Spleen (tissue), 11 donors: Measurements from ENCODE around the gene DCAKD. TPM values are rescaled to one million over a fixed set of nuclear protein-coding genes. Genes with fewer than 3 reads are reported as not detected.

Source experiments
- DNase-seq: peaks from one replicate; pipeline ENCODE4 v3.0.0-alpha.2; 2020
- H3K27ac ChIP-seq, 8 donors: fragments of 200-600 bp; sonication (generic) in 7 of 8; 1 replicate in 4 of 8; 2 replicates in 4 of 8; pipeline versions ENCODE4 v1.5.0 to v1.8.0; 2016 to 2021; ENCODE audit warnings: inconsistent platforms in 4 of 8, mild to moderate bottlenecking in 4 of 8, moderate library complexity in 1 of 8
- H3K27me3 ChIP-seq, 7 donors: fragments of 200-600 bp; sonication (generic) in 6 of 7; replicated peaks in 1 of 7; 1 replicate in 4 of 7; 2 replicates in 3 of 7; pipeline versions ENCODE4 v1.5.0 to v1.8.0; 2016 to 2021; ENCODE audit warnings: inconsistent platforms in 3 of 7, mild to moderate bottlenecking in 1 of 7
- H3K36me3 ChIP-seq, 6 donors: fragments of 200-600 bp; sonication (generic) in 5 of 6; 1 replicate in 4 of 6; 2 replicates in 2 of 6; pipeline versions ENCODE4 v1.5.0 to v1.8.0; 2016 to 2021; ENCODE audit warnings: inconsistent platforms in 2 of 6
- H3K4me1 ChIP-seq, 6 donors: fragments of 200-600 bp; sonication (generic) in 5 of 6; 1 replicate in 3 of 6; 2 replicates in 3 of 6; pipeline versions ENCODE4 v1.5.0 to v1.8.0; 2016 to 2021; ENCODE audit warnings: inconsistent platforms in 3 of 6
- H3K4me3 ChIP-seq, 8 donors: fragments of 200-600 bp; sonication (generic) in 7 of 8; 1 replicate in 4 of 8; 2 replicates in 4 of 8; pipeline versions ENCODE4 v1.5.0 to v1.8.0; 2016 to 2021; ENCODE audit warnings: inconsistent platforms in 4 of 8, mild to moderate bottlenecking in 4 of 8, moderate library complexity in 2 of 8
- H3K9me3 ChIP-seq, 8 donors: fragments of 200-600 bp; sonication (generic) in 7 of 8; 1 replicate in 4 of 8; 2 replicates in 4 of 8; pipeline versions ENCODE4 v1.5.0 to v1.8.0; 2016 to 2021; ENCODE audit warnings: inconsistent platforms in 4 of 8
- CTCF ChIP-seq, 11 experiments: fragments of 200-600 bp in 7 of 11; fragments of 450-650 bp in 4 of 11; sonication (generic) in 4 of 11; IDR thresholded peaks in 8 of 11; conservative IDR thresholded peaks in 3 of 11; 1 replicate in 7 of 11; 2 replicates in 4 of 11; pipeline versions ENCODE4 v1.4.0 to v1.8.0; 2016 to 2021; ENCODE audit warnings: antibody characterized with exemption in 11 of 11, inconsistent platforms in 4 of 11, mild to moderate bottlenecking in 1 of 11
- POLR2A ChIP-seq, 3 donors: fragments of 450-650 bp; IDR thresholded peaks; one replicate each; pipeline ENCODE4 v1.5.1; 2017; ENCODE audit warnings: antibody characterized with exemption in 3 of 3, mild to moderate bottlenecking in 1 of 3
- POLR2AphosphoS5 ChIP-seq, 3 donors: sonication (generic); formaldehyde crosslinking; IDR thresholded peaks; one replicate each; pipeline ENCODE4 v1.5.1; 2017; ENCODE audit warnings: antibody characterized with exemption in 3 of 3
- WGBS, 5 donors: extraction: QIAGEN DNeasy Blood & Tissue Kit in 3 of 5; methylation state at CpG; one replicate each; pipeline versions ENCODE4 v1.1.5 to v1.1.7; 2013 to 2018; 5-methylcytosine and 5-hydroxymethylcytosine counted together
- intact Hi-C: fragments of 100-400 bp; cut with DNase I; formaldehyde crosslinking; loops from one replicate; pipeline ENCODE4 v1.15.0; 2023; ENCODE audit warnings: low total_unique reads
- polyA plus RNA-seq, 3 donors: library from polyadenylated mRNA; stranded (reverse); fragments of 200-250 nt; gene quantifications; one replicate each; pipeline ENCODE4 v1.2.1, GENCODE V29; 2013
- total RNA-seq, 7 donors: library from RNA; depleted of rRNA in 3 of 7; stranded (reverse); fragments of >200 nt in 3 of 7; fragmentation: NEBNext Ultra II Directional in 4 of 7; extraction: Animal tissue kit (Norgen Biotek cat#: 25700) in 4 of 7; gene quantifications; one replicate each; pipeline versions ENCODE4 v1.1.0 to v1.2.1, GENCODE V29; 2016 to 2021
- donor health status: healthy with polysubstance abuse.
- donor health status: DM: no; HTN: no; CAD: no; lungs with moderate emphysema.
- donor health status: DM: no; HTN: no; CAD: no.
- donor health status: Bipolar disorder and iron deficiency.
- donor health status: healthy.
- donor health status: DM: no; HTN: no; CAD: no.
- donor health status: DM: yes; HTN: yes; CAD: no.

Gene DCAKD
- total and polyA plus RNA-seq, 10 donors = 7.2 to 23.7 (median 19.3) TPM

DNA sequence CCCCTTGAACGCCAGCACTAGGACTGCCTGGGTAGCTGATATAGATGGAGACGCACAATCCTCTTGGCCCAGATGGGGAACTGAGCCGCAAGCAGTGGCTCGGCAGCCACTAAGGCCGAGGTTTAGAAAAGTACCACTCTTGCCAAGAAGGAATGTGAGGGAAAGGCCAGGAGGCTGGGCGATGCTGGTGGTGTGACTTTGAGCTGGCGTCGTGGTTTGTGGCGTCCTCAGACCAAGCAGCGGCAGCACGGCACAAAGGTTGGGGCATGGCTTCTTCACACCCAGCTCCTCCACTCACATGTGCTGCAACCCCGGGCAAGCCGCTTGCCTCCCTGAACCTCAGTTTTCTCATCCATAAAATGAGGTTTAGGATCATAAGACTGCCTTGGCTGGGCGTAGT, 15.6 kb downstream of the DCAKD start:
- Histone ChIP-seq H3K9me3 (no peaks in the 10 kb centered on the region), H3K27me3 (no peaks in the 10 kb centered on the region), H3K36me3 (peaks cover 0 to 54% (median 33%) of the 10 kb centered on the region in 6 donors), H3K4me1 (peaks cover 0 to 33% (median 17%) of the 10 kb centered on the region in 6 donors), H3K27ac (no peak overlapping the region), H3K4me3 (no peak overlapping the region)
- 84 to 95% (median 93%) methylated on average over 14 of the region's 14 CpGs for WGBS, 5 donors
- no peak for DNase-seq
- intact Hi-C loops = no loop called here
- no peak for TF ChIP-seq CTCF (IDR thresholded peaks at IDR 0.05 in 8 of 11, conservative IDR thresholded peaks at IDR 0.05 in 3 of 11)
- TF ChIP-seq POLR2A (IDR thresholded peaks at IDR 0.05) = no peak
- no peak for TF ChIP-seq POLR2AphosphoS5 (IDR thresholded peaks at IDR 0.05)

- Histone ChIP-seq H3K27me3 (no peaks in the 10 kb centered on the region), H3K36me3 (peaks cover 0 to 66% (median 42%) of the 10 kb centered on the region in 6 donors), H3K4me1 (peaks cover 0 to 35% (median 17%) of the 10 kb centered on the region in 6 donors), H3K9me3 (no peaks in the 10 kb centered on the region), H3K4me3 (no peak overlapping the region), H3K27ac (no peak overlapping the region)
- TF ChIP-seq CTCF (IDR thresholded peaks at IDR 0.05 in 8 of 11, conservative IDR thresholded peaks at IDR 0.05 in 3 of 11) (no peak), POLR2AphosphoS5 (IDR thresholded peaks at IDR 0.05) (no peak), POLR2A (IDR thresholded peaks at IDR 0.05) (no peak)
- WGBS, 5 donors = 91 to 98% (median 94%) methylated on average over 14 of the region's 14 CpGs
- intact Hi-C loops = no loop called here
- DNase-seq = no peak
These were observed 16.8 kb downstream of the DCAKD start for GRCh38 chr17:45034599-45034998.

GRCh38 chr17:45032174-45032541, 19.3 kb downstream of the DCAKD start:
- intact Hi-C loops = no loop called here
- H3K9me3 ChIP-seq = no peaks in the 10 kb centered on the region
- H3K4me1 ChIP-seq = peaks cover 0 to 19% (median 4%) of the 10 kb centered on the region in 6 donors
- 91 to 96% (median 91%) methylated on average over 9 of the region's 9 CpGs for WGBS, 5 donors
- no peak overlapping the region for H3K4me3 ChIP-seq
- peaks cover 0 to 83% (median 45%) of the 10 kb centered on the region in 6 donors for H3K36me3 ChIP-seq
- no peaks in the 10 kb centered on the region for H3K27me3 ChIP-seq
- no peak overlapping the region for H3K27ac ChIP-seq
- DNase-seq = no peak
- TF ChIP-seq POLR2AphosphoS5 (IDR thresholded peaks at IDR 0.05) (no peak), CTCF (IDR thresholded peaks at IDR 0.05 in 8 of 11, conservative IDR thresholded peaks at IDR 0.05 in 3 of 11) (no peak), POLR2A (IDR thresholded peaks at IDR 0.05) (no peak)

- Histone ChIP-seq H3K27me3 (no peaks in the 10 kb centered on the region), H3K9me3 (no peaks in the 10 kb centered on the region), H3K4me1 (peaks cover 0 to 19% (median 4%) of the 10 kb centered on the region in 6 donors), H3K36me3 (peaks cover 0 to 90% (median 45%) of the 10 kb centered on the region in 6 donors), H3K27ac (peak overlapping the region in 2 of 8 donors; percentile 25 to 36), H3K4me3 (no peak overlapping the region)
- TF ChIP-seq POLR2AphosphoS5 (IDR thresholded peaks at IDR 0.05) (no peak), CTCF (IDR thresholded peaks at IDR 0.05 in 8 of 11, conservative IDR thresholded peaks at IDR 0.05 in 3 of 11) (no peak), POLR2A (IDR thresholded peaks at IDR 0.05) (no peak)
- DNase-seq = no peak
- intact Hi-C loops = no loop called here
- 68 to 78% (median 69%) methylated on average over 13 to 14 of the region's 14 CpGs for WGBS, 5 donors
These were observed 19.9 kb downstream of the DCAKD start for GRCh38 chr17:45031231-45032173.
